ENCODE results near the gene KCNAB1.

DNA sequence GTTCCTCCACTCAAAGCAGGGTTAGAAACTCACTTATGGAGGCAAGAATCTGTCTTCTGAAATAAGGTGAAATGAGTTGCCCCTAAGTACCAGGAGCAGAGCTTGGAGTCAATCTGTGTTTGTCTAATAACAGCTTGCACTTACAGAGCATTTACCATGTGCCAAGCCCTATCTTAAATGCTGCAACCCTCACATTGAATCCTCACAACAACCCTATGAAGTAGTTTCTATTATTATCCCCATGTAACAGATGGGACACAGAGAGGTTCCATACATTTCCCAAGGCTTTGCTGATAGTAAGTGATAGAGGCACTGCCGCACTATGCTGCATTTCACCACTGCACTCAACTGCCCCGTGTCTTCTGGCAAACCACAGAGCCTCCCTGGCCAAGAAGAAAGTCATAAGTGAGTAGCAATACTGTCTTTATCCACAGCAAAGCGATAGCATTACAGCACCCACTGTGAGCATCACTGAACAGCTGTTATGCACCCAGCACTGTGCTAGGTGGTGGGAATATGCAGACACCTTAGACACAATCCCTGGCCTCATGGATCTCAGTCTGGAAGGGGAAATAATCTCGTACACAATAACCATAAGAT is 293.0 kb downstream of the KCNAB1 start:
- TF ChIP-seq, protein P1, sequence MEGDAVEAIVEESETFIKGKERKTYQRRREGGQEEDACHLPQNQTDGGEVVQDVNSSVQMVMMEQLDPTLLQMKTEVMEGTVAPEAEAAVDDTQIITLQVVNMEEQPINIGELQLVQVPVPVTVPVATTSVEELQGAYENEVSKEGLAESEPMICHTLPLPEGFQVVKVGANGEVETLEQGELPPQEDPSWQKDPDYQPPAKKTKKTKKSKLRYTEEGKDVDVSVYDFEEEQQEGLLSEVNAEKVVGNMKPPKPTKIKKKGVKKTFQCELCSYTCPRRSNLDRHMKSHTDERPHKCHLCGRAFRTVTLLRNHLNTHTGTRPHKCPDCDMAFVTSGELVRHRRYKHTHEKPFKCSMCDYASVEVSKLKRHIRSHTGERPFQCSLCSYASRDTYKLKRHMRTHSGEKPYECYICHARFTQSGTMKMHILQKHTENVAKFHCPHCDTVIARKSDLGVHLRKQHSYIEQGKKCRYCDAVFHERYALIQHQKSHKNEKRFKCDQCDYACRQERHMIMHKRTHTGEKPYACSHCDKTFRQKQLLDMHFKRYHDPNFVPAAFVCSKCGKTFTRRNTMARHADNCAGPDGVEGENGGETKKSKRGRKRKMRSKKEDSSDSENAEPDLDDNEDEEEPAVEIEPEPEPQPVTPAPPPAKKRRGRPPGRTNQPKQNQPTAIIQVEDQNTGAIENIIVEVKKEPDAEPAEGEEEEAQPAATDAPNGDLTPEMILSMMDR (conservative IDR thresholded peaks at IDR 0.05 in 1 of 2, IDR thresholded peaks at IDR 0.05 in 1 of 2; ENCODE audit: extremely low read depth in 1 of 2, insufficient read depth in 1 of 2, low read depth in 1 of 2, low read length in 2 of 2), result no peak
- no peak for TF ChIP-seq EZH2 (IDR thresholded peaks at IDR 0.05; ENCODE audit: borderline replicate concordance, low read length)
